Heart left ventricle (tissue), 13 donors: Measurements from ENCODE around the gene PPP1R12B.
"Not testable (repeated sequence)": the region's sequence is repeated elsewhere in the genome, so short reads cannot be mapped to it uniquely, and the experiment has no call there.

ENCODE experiments used
- CTCF ChIP-seq, 12 donors: fragments of 200-600 bp; sonication (generic) in 4 of 12; IDR thresholded peaks; one replicate each; pipeline versions ENCODE4 v1.5.0 to v1.8.0; 2018 to 2022; ENCODE audit warnings: antibody characterized with exemption in 12 of 12, mild to moderate bottlenecking in 5 of 12
- POLR2A ChIP-seq, 2 donors: fragments of 450-650 bp; IDR thresholded peaks; one replicate each; pipeline ENCODE4 v1.6.1; 2017; ENCODE audit warnings: antibody characterized with exemption in 2 of 2, mild to moderate bottlenecking in 2 of 2, moderate library complexity in 2 of 2
- donor health status: ischemic (EF 13 %, LVEDD 7.1; RV severe dilation, severe dysfunction).
- donor health status: DM: no; HTN: yes; CAD: no.
- donor health status: DM: no; HTN: no; CAD: no.
- donor health status: ischemic (EF 25% LVEDD 6.9; RV normal size, moderate dysfunction).
- donor health status: ischemic (EF 25% LVEDD 5.7; RV mildly dilated, moderate dysfunction).
- donor health status: ischemic (EF 35%, LVEDD 5.7; RV mildly dilated, moderate dysfunction).
- donor health status: nonischemic (EF 11% LVEDD 7.7; RV severe dilation, severe dysfunction).
- donor health status: DM: yes; HTN: yes; CAD: no.
- donor health status: PGD.
- donor health status: ischemic (EF 29% LVEDD 5.4; RV normal size, mild dysfunction).
- donor health status: nonischemic (EF 23%, LVEDD 6.1; RV moderate dilation, normal function).

- not testable (repeated sequence) for TF ChIP-seq CTCF, POLR2A (IDR thresholded peaks at IDR 0.05)
These were observed 135.5 kb downstream of the PPP1R12B start for GRCh38 chr1:202484032-202484431.
